Astrocyte (in vitro differentiated cells and primary cell): Measurements from ENCODE around the gene ASB2.

Experiments used
- CTCF ChIP-seq: IDR thresholded peaks from 2 replicates; pipeline ENCODE4 v1.5.1; 2011; ENCODE audit warnings: low read depth, mild to moderate bottlenecking, inconsistent platforms, low read length, moderate library complexity; ENCODE audit not compliant: insufficient read depth
- EZH2 ChIP-seq: IDR thresholded peaks from 2 replicates; pipeline ENCODE4 v1.6.1; 2012; ENCODE audit warnings: mild to moderate bottlenecking, low read length, inconsistent platforms; ENCODE audit not compliant: insufficient read depth

- TF ChIP-seq CTCF (no peak), EZH2 (no peak)
Observed at GRCh38 chr14:94021001-94021400, 44.6 kb upstream of the ASB2 start.
